Heart left ventricle (tissue), 16 donors: ENCODE data around the gene IGDCC3. TPM values are rescaled to one million over a fixed set of nuclear protein-coding genes. Genes with fewer than 3 reads are reported as not detected.
A peak's percentile ranks its signal among the peaks of the same experiment; 100 is the strongest.

ENCODE experiments used
- ATAC-seq, 4 donors: fragments of 200-7000 bp; cut with Tn5 transposase; one replicate each; pipeline ENCODE4 v1.9.1; 2020 to 2022; ENCODE audit warnings: moderate library complexity in 4 of 4, mild to moderate bottlenecking in 3 of 4, moderate number of reproducible peaks in 1 of 4
- DNase-seq, 5 donors: peaks; one replicate each; pipeline ENCODE4 v3.0.0-alpha.2; 2020
- H3K27ac ChIP-seq, 12 donors: fragments of 200-600 bp; sonication (generic) in 4 of 12; one replicate each; pipeline versions ENCODE4 v1.5.0 to v1.8.0; 2016 to 2022; ENCODE audit warnings: mild to moderate bottlenecking in 2 of 12
- H3K27me3 ChIP-seq, 9 donors: fragments of 200-600 bp; sonication (generic) in 2 of 9; one replicate each; pipeline versions ENCODE4 v1.5.1 to v1.8.0; 2016 to 2022; ENCODE audit warnings: mild to moderate bottlenecking in 3 of 9
- H3K36me3 ChIP-seq, 9 donors: fragments of 200-600 bp; sonication (generic) in 2 of 9; one replicate each; pipeline versions ENCODE4 v1.5.0 to v1.8.0; 2018 to 2022; ENCODE audit warnings: mild to moderate bottlenecking in 2 of 9
- H3K4me1 ChIP-seq, 12 donors: fragments of 200-600 bp; sonication (generic) in 4 of 12; one replicate each; pipeline versions ENCODE4 v1.5.0 to v1.8.0; 2016 to 2022; ENCODE audit warnings: mild to moderate bottlenecking in 3 of 12
- H3K4me3 ChIP-seq, 12 donors: fragments of 200-600 bp; sonication (generic) in 4 of 12; one replicate each; pipeline versions ENCODE4 v1.5.0 to v1.8.0; 2017 to 2022; ENCODE audit warnings: mild to moderate bottlenecking in 9 of 12, moderate library complexity in 4 of 12
- H3K9me3 ChIP-seq, 12 donors: fragments of 200-600 bp; sonication (generic) in 4 of 12; one replicate each; pipeline versions ENCODE4 v1.5.0 to v1.8.0; 2016 to 2022; ENCODE audit warnings: mild to moderate bottlenecking in 1 of 12
- POLR2A ChIP-seq, 2 donors: fragments of 450-650 bp; IDR thresholded peaks; one replicate each; pipeline ENCODE4 v1.6.1; 2017; ENCODE audit warnings: antibody characterized with exemption in 2 of 2, mild to moderate bottlenecking in 2 of 2, moderate library complexity in 2 of 2
- WGBS, 4 donors: extraction: QIAGEN DNeasy Blood & Tissue Kit in 2 of 4; methylation state at CpG; one replicate each; pipeline versions ENCODE4 v1.1.5 to v1.1.7; 2013 to 2018; 5-methylcytosine and 5-hydroxymethylcytosine counted together
- intact Hi-C, 10 donors: fragments of 100-400 bp; cut with DNase I; formaldehyde crosslinking; loops; one replicate each; pipeline versions ENCODE4 v1.11.1 to v1.14.2; 2022
- long read RNA-seq, 3 donors: library from polyadenylated mRNA; unstranded; transcript quantifications; one replicate each; pipeline ENCODE4 v2.0.0, GENCODE V29; 2020 to 2021
- polyA plus RNA-seq, 2 donors: library from polyadenylated mRNA; stranded (reverse); fragments of 200-250 nt; gene quantifications; one replicate each; pipeline ENCODE4 v1.2.3, GENCODE V29; 2013
- total RNA-seq, 9 donors: library from RNA; depleted of rRNA in 2 of 9; stranded (reverse); fragments of >200 nt in 2 of 9; fragmentation: NEBNext Ultra II Directional in 3 of 9; extraction: Animal tissue kit (Norgen Biotek cat#: 25700) in 3 of 9; gene quantifications; one replicate each; pipeline versions ENCODE4 v1.1.0 to v1.2.4, GENCODE V29; 2016 to 2023
- TF ChIP-seq, protein P1 (sequence below), 12 donors: fragments of 200-600 bp; sonication (generic) in 4 of 12; IDR thresholded peaks; one replicate each; pipeline versions ENCODE4 v1.5.0 to v1.8.0; 2018 to 2022; ENCODE audit warnings: antibody characterized with exemption in 12 of 12, mild to moderate bottlenecking in 5 of 12
- donor health status: ischemic (EF 13 %, LVEDD 7.1; RV severe dilation, severe dysfunction).
- donor health status: healthy with polysubstance abuse.
- donor health status: DM: no; HTN: yes; CAD: no.
- donor health status: DM: no; HTN: no; CAD: no.
- donor health status: ischemic (EF 25% LVEDD 6.9; RV normal size, moderate dysfunction).
- donor health status: ischemic (EF 25% LVEDD 5.7; RV mildly dilated, moderate dysfunction).
- donor health status: healthy.
- donor health status: DM: yes; HTN: yes; CAD: no.
- donor health status: ischemic (EF 35%, LVEDD 5.7; RV mildly dilated, moderate dysfunction).
- donor health status: nonischemic (EF 11% LVEDD 7.7; RV severe dilation, severe dysfunction).
- donor health status: DM: yes; HTN: yes; CAD: no.
- donor health status: PGD.
- donor health status: ischemic (EF 29% LVEDD 5.4; RV normal size, mild dysfunction).
- donor health status: nonischemic (EF 23%, LVEDD 6.1; RV moderate dilation, normal function).

IGDCC3 gene
- total RNA-seq (under 1 TPM in 3 of 9 donors, not detected in 6; 0.09 to 0.33 (median 0.22) TPM), polyA plus RNA-seq (under 1 TPM in 1 of 2 donors, not detected in 1; 0.07 TPM)
- long read RNA-seq, donor 1: 0 reads
- long read RNA-seq, donor 2: 0 reads
- long read RNA-seq, donor 3: 0 reads

DNA sequence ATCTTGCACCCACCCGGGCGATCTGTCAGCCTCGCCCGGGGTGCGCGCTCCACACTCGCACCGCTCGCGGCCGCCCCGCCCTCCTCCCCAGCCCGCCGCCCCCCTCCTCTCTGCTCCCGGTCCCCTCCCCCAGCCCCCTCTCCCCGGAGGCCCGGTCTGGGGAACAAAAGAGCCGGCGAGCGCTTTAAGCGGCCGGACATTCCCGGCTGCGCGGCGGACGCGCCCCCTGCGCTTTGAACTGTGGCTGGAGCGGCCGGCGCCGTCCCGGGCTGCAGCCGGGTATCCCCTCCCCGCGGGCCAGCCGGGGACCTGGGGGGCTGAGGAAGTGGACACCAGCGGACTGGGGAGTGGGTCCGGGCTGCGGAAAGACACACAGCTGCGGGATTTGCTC, at the start of gene IGDCC3:
Gene IGDCC3, minus strand, starts transcription at position 27 of the 391 bp plus-strand sequence. CDS start 214 bp downstream, outside the sequence.
- TF ChIP-seq, protein P1, sequence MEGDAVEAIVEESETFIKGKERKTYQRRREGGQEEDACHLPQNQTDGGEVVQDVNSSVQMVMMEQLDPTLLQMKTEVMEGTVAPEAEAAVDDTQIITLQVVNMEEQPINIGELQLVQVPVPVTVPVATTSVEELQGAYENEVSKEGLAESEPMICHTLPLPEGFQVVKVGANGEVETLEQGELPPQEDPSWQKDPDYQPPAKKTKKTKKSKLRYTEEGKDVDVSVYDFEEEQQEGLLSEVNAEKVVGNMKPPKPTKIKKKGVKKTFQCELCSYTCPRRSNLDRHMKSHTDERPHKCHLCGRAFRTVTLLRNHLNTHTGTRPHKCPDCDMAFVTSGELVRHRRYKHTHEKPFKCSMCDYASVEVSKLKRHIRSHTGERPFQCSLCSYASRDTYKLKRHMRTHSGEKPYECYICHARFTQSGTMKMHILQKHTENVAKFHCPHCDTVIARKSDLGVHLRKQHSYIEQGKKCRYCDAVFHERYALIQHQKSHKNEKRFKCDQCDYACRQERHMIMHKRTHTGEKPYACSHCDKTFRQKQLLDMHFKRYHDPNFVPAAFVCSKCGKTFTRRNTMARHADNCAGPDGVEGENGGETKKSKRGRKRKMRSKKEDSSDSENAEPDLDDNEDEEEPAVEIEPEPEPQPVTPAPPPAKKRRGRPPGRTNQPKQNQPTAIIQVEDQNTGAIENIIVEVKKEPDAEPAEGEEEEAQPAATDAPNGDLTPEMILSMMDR (IDR thresholded peaks at IDR 0.05): no peak
- no peak for TF ChIP-seq POLR2A (IDR thresholded peaks at IDR 0.05)
- H3K4me1 ChIP-seq: peaks cover 0 to 26% (median 14%) of the 10 kb centered on the region in 12 donors
- no peak within 1 kb of the TSS for H3K27ac ChIP-seq
- no peaks in the 10 kb centered on the region for H3K36me3 ChIP-seq
- peak in 3 of 4 donors; percentile 25 to 34 (median 28) for ATAC-seq
- no peak for DNase-seq
- intact Hi-C loops: no loop called here
- no peaks in the 10 kb centered on the region for H3K9me3 ChIP-seq
- 0 to 3% (median 1%) methylated on average over 8 to 42 of the region's 42 CpGs for WGBS, 4 donors
- H3K27me3 ChIP-seq: peaks cover 0 to 71% (median 18%) of the 10 kb centered on the region in 9 donors
- H3K4me3 ChIP-seq: peak within 1 kb of the TSS; percentile 24 to 68 (median 58)

DNA sequence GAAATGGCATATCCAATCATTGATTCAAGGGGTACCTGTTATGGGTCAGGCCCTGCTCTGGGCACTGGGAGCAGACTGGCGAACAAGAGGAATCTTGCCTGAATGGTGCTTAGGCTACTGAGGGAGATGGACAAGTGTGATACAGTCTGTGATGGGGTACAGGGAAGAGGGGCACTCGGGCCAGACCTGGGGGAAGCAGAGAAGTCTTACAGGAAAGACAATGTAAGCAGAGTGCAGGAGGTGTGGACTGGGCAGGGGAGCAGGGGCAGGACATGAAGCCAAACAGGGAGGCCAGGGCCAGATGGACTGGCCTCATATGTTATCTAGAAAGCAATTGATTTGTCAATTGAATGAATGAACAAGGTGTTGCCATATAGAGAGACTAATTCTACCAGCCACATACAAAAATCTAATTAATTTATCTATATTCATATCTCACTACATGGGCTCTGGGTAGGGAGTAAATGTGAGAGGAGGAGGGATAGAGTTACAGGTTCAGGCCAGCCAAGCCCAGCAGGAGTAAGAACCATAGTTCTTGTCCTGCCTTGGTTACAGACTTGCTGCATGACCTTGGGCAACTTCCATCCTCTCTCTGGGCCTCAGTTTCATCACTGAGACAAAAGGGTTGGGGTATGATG, 48.5 kb upstream of the IGDCC3 start:
- no peak for DNase-seq
- H3K4me3 ChIP-seq: no peak overlapping the region
- WGBS, 4 donors: 75 to 86% (median 84%) methylated on average over 2 of the region's 2 CpGs
- no peak overlapping the region for H3K27ac ChIP-seq
- peaks cover 0 to 16% (median 6%) of the 10 kb centered on the region in 12 donors for H3K4me1 ChIP-seq
- H3K36me3 ChIP-seq: no peaks in the 10 kb centered on the region
- no peaks in the 10 kb centered on the region for H3K9me3 ChIP-seq
- intact Hi-C loops: no loop called here
- TF ChIP-seq, protein P1 (IDR thresholded peaks at IDR 0.05): no peak
- no peak for TF ChIP-seq POLR2A (IDR thresholded peaks at IDR 0.05)
- peaks cover 0 to 13% (median under 1%) of the 10 kb centered on the region in 9 donors for H3K27me3 ChIP-seq
- no peak for ATAC-seq

DNA sequence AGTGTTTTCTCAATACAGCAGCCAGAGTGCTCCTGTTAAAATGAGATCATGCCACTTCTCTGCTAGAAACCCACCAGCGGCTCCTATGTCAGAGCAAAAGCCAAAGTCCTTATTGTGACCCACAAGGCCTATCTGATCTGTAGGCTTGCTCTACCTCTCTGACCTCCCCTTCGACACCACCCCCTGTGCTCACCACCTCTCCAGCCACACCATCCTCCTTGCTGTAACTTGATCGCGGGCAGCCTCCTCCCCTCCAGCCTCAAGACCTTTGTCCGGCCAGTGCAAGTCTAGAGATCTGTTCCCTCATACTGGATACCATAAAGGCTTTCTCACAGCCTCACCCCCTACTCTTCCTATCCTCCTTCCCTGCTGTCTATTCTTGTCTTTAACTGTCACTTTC, 46.9 kb upstream of the IGDCC3 start:
- intact Hi-C loops: no loop called here
- Histone ChIP-seq H3K4me1 (peaks cover 0 to 22% (median 12%) of the 10 kb centered on the region in 12 donors), H3K27ac (no peak overlapping the region), H3K27me3 (peaks cover 0 to 28% (median 8%) of the 10 kb centered on the region in 9 donors), H3K9me3 (no peaks in the 10 kb centered on the region), H3K4me3 (no peak overlapping the region), H3K36me3 (no peaks in the 10 kb centered on the region)
- no peak for ATAC-seq
- WGBS, 4 donors: 85 to 90% (median 88%) methylated on average over 5 of the region's 5 CpGs
- TF ChIP-seq, protein P1 (IDR thresholded peaks at IDR 0.05): no peak
- no peak for TF ChIP-seq POLR2A (IDR thresholded peaks at IDR 0.05)
- DNase-seq: no peak

DNA sequence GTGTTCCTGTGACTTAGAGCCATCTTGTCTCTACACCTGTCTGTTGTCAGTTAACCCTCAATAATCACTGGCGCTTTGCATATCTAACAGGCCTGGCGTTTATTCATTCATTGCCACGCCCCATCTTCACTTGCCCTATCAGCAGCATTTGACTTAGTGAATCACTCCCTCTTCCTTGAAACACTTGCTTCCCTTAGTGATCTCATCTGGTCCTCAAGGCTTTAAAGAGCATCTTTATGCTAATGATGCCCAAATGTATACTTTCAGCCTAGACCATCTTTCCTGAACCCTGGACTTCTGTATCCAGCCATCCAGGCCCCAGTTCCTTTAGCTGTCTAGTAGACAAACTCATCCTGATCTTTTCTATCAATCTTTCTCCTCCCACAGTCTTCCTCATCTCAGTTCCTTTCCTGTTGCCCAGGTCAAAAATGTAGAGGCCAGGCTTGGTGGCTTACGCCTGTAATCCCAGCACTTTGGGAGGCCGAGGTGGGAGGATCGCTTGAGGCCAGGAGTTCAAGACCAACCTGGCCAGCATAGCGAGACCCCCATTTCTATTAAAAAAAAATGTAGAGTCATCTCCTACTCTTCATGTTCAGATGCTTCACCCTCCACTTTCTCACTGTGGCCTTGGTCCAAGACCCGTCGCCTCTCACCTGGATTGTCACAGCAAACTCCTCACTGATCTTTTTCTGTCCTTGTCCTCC, 46.3 kb upstream of the IGDCC3 start:
- no peak overlapping the region for H3K4me3 ChIP-seq
- H3K36me3 ChIP-seq: no peaks in the 10 kb centered on the region
- TF ChIP-seq, protein P1 (IDR thresholded peaks at IDR 0.05): no peak
- no peak for TF ChIP-seq POLR2A (IDR thresholded peaks at IDR 0.05)
- H3K4me1 ChIP-seq: peaks cover 0 to 22% (median 12%) of the 10 kb centered on the region in 12 donors
- intact Hi-C loops: no loop called here
- ATAC-seq (no peak), DNase-seq (no peak)
- no peaks in the 10 kb centered on the region for H3K9me3 ChIP-seq
- H3K27ac ChIP-seq: no peak overlapping the region
- H3K27me3 ChIP-seq: peaks cover 0 to 28% (median 8%) of the 10 kb centered on the region in 9 donors
- 89 to 91% (median 90%) methylated on average over 9 of the region's 9 CpGs for WGBS, 4 donors
